H9 (cell line): Measurements from ENCODE around the gene SGO1. TPM values are rescaled to one million over a fixed set of nuclear protein-coding genes. Genes with fewer than 3 reads are reported as not detected.

ENCODE experiments used
- DNase-seq: peaks from one replicate; pipeline ENCODE4 v3.0.0-alpha.2; 2017
- H2AFZ ChIP-seq: one replicate; pipeline ENCODE4 v1.6.1; 2013; ENCODE audit warnings: mild to moderate bottlenecking, low read length, control low read depth, moderate library complexity
- H2AK5ac ChIP-seq: 2 replicates; pipeline ENCODE4 v1.6.1; 2013; ENCODE audit warnings: low read length, control low read depth, mixed read lengths; ENCODE audit not compliant: insufficient read length
- H2BK120ac ChIP-seq: one replicate; pipeline ENCODE4 v1.6.1; 2013; ENCODE audit warnings: low read depth, mild to moderate bottlenecking, low read length, control low read depth, inconsistent platforms; ENCODE audit not compliant: poor library complexity, severe bottlenecking
- H2BK12ac ChIP-seq: 2 replicates; pipeline ENCODE4 v1.6.1; 2013; ENCODE audit warnings: low read length, control low read depth, mixed read lengths, low read depth; ENCODE audit not compliant: insufficient read length
- H2BK15ac ChIP-seq: 2 replicates; pipeline ENCODE4 v1.6.1; 2013; ENCODE audit warnings: low read depth, low read length, control low read depth
- H2BK20ac ChIP-seq: one replicate; pipeline ENCODE4 v1.6.1; 2013; ENCODE audit warnings: low read depth, mild to moderate bottlenecking, low read length, control low read depth, inconsistent platforms; ENCODE audit not compliant: poor library complexity, severe bottlenecking
- H2BK5ac ChIP-seq: 2 replicates; pipeline ENCODE4 v1.6.1; 2013; ENCODE audit warnings: low read length, control low read depth, mixed read lengths; ENCODE audit not compliant: insufficient read length
- H3K14ac ChIP-seq: 2 replicates; pipeline ENCODE4 v1.6.1; 2013; ENCODE audit warnings: low read length, control low read depth; ENCODE audit not compliant: insufficient read depth
- H3K18ac ChIP-seq: 2 replicates; pipeline ENCODE4 v1.6.1; 2013; ENCODE audit warnings: low read depth, mild to moderate bottlenecking, mixed read lengths, low read length, control low read depth; ENCODE audit not compliant: insufficient read length
- H3K23ac ChIP-seq: 2 replicates; pipeline ENCODE4 v1.6.1; 2013; ENCODE audit warnings: low read length, control low read depth, mixed read lengths, low read depth; ENCODE audit not compliant: insufficient read length
- H3K23me2 ChIP-seq: 2 replicates; pipeline ENCODE4 v1.6.1; 2013; ENCODE audit warnings: low read depth, mild to moderate bottlenecking, mixed read lengths, low read length, control low read depth; ENCODE audit not compliant: insufficient read length, poor library complexity, severe bottlenecking
- H3K27ac ChIP-seq: 2 replicates; pipeline ENCODE4 v1.5.1; 2013; ENCODE audit warnings: low read length, control low read depth, mixed read lengths, low read depth; ENCODE audit not compliant: insufficient read length
- H3K27me3 ChIP-seq: 2 replicates; pipeline ENCODE4 v1.6.1; 2013; ENCODE audit warnings: low read length, control low read depth, inconsistent platforms; ENCODE audit not compliant: insufficient read depth
- H3K4ac ChIP-seq: 2 replicates; pipeline ENCODE4 v1.6.1; 2013; ENCODE audit warnings: low read depth, mild to moderate bottlenecking, control low read depth, inconsistent platforms, low read length, moderate library complexity
- H3K4me1 ChIP-seq: 2 replicates; pipeline ENCODE4 v1.6.1; 2013; ENCODE audit warnings: low read length, control low read depth, inconsistent platforms; ENCODE audit not compliant: insufficient read depth
- H3K4me2 ChIP-seq: 2 replicates; pipeline ENCODE4 v1.6.1; 2013; ENCODE audit warnings: low read length, control low read depth, mixed read lengths; ENCODE audit not compliant: insufficient read length, insufficient read depth
- H3K56ac ChIP-seq: 2 replicates; pipeline ENCODE4 v1.6.1; 2013; ENCODE audit warnings: low read depth, mild to moderate bottlenecking, mixed read lengths, low read length, control low read depth; ENCODE audit not compliant: insufficient read length
- H3K79me1 ChIP-seq: 2 replicates; pipeline ENCODE4 v1.6.1; 2013; ENCODE audit warnings: low read depth, mild to moderate bottlenecking, moderate library complexity, low read length, control low read depth, inconsistent platforms; ENCODE audit not compliant: insufficient read depth, poor library complexity, severe bottlenecking
- H3K79me2 ChIP-seq: 2 replicates; pipeline ENCODE4 v1.6.1; 2013; ENCODE audit warnings: low read length, control low read depth, inconsistent platforms; ENCODE audit not compliant: insufficient read depth
- H3K9ac ChIP-seq: 2 replicates; pipeline ENCODE4 v1.6.1; 2013; ENCODE audit warnings: low read length, control low read depth, mixed read lengths; ENCODE audit not compliant: insufficient read length; ENCODE audit errors: extremely low read depth
- H3K9me3 ChIP-seq: one replicate; pipeline ENCODE4 v1.6.1; 2013; ENCODE audit warnings: low read depth, low read length, inconsistent platforms; ENCODE audit not compliant: control insufficient read depth
- H3T11ph ChIP-seq: one replicate; pipeline ENCODE4 v1.6.1; 2013; ENCODE audit warnings: mild to moderate bottlenecking, low read length, control low read depth, inconsistent platforms
- H4K20me1 ChIP-seq: one replicate; pipeline ENCODE4 v1.6.1; 2013; ENCODE audit not compliant: control insufficient read depth, insufficient read length, insufficient read depth
- H4K5ac ChIP-seq: 2 replicates; pipeline ENCODE4 v1.6.1; 2013; ENCODE audit warnings: low read depth, mild to moderate bottlenecking, mixed read lengths, low read length, control low read depth; ENCODE audit not compliant: insufficient read length
- H4K8ac ChIP-seq: replicated peaks from 2 replicates; pipeline ENCODE4 v1.6.1; 2013; ENCODE audit warnings: low read length, control low read depth, mixed read lengths, low read depth; ENCODE audit not compliant: insufficient read length
- H4K91ac ChIP-seq: 2 replicates; pipeline ENCODE4 v1.6.1; 2013; ENCODE audit warnings: low read depth, mild to moderate bottlenecking, moderate library complexity, mixed read lengths, low read length, control low read depth; ENCODE audit not compliant: insufficient read length
- H3K27ac Mint-ChIP-seq, 3 experiments: 2 replicates in 2 of 3; 3 replicates in 1 of 3; pipeline ENCODE4 v1.8.0; 2020 to 2021; ENCODE audit warnings: mixed read lengths in 3 of 3, mild to moderate bottlenecking in 1 of 3, moderate library complexity in 1 of 3
- H3K27me3 Mint-ChIP-seq: 2 replicates; pipeline ENCODE4 v1.8.0; 2021; ENCODE audit warnings: low read depth, mild to moderate bottlenecking, moderate library complexity, mixed read lengths
- H3K36me3 Mint-ChIP-seq, 3 experiments: 2 replicates in 2 of 3; 3 replicates in 1 of 3; pipeline ENCODE4 v1.8.0; 2020 to 2021; ENCODE audit warnings: low read depth in 3 of 3, mixed read lengths in 3 of 3; ENCODE audit not compliant: insufficient read depth in 1 of 3
- H3K4me1 Mint-ChIP-seq, 2 experiments: 2 replicates each; pipeline ENCODE4 v1.8.0; 2020; ENCODE audit warnings: mixed read lengths in 2 of 2
- H3K4me3 Mint-ChIP-seq, 2 experiments: 2 replicates in 1 of 2; 3 replicates in 1 of 2; pipeline ENCODE4 v1.8.0; 2020 to 2021; ENCODE audit warnings: mild to moderate bottlenecking in 2 of 2, mixed read lengths in 2 of 2, moderate library complexity in 1 of 2
- H3K9me3 Mint-ChIP-seq, 2 experiments: 2 replicates in 1 of 2; 3 replicates in 1 of 2; pipeline ENCODE4 v1.8.0; 2020; ENCODE audit warnings: mild to moderate bottlenecking in 2 of 2, mixed read lengths in 2 of 2, moderate library complexity in 1 of 2
- WGBS: extraction: QIAGEN DNeasy Blood & Tissue Kit; methylation state at CpG from one replicate; pipeline ENCODE4 v1.1.7; 2013; ENCODE audit warnings: missing lambda C conversion rate, low lambda C conversion rate, mixed read lengths; ENCODE audit not compliant: insufficient read length; ENCODE audit errors: extremely low coverage; 5-methylcytosine and 5-hydroxymethylcytosine counted together
- total RNA-seq: library from RNA; stranded (reverse); gene quantifications from 2 replicates; pipeline ENCODE4 v1.2.1, GENCODE V29; 2021
- TF ChIP-seq, protein P1 (sequence below): fragments of 200-600 bp; sonication (generic); conservative IDR thresholded peaks from 3 replicates; pipeline ENCODE4 v1.8.0; 2021; ENCODE audit warnings: antibody characterized with exemption, mild to moderate bottlenecking

SGO1 gene
- total RNA-seq, 1 experiment from 2014 or later, result 30.7 TPM

GRCh38 chr3:20140881-20141280 is 45.1 kb downstream of the SGO1 start:
- Histone ChIP-seq H3K79me2 (no peaks in the 10 kb centered on the region), H4K20me1 (no peaks in the 10 kb centered on the region), H3K9ac (no peak overlapping the region), H3K56ac (no peak overlapping the region), H4K8ac (no peak overlapping the region), H2AK5ac (no peak overlapping the region), H2AFZ (no peak overlapping the region), H3K4me2 (no peak overlapping the region), H3K4ac (no peak overlapping the region), H2BK15ac (no peak overlapping the region), H3K27ac (no peak overlapping the region), H3K27me3 (no peaks in the 10 kb centered on the region), H3K23me2 (no peaks in the 10 kb centered on the region), H3K14ac (no peak overlapping the region), H3K23ac (no peak overlapping the region), H2BK5ac (no peak overlapping the region), H3T11ph (no peak overlapping the region), H3K9me3 (no peaks in the 10 kb centered on the region), H4K5ac (no peak overlapping the region), H4K91ac (no peak overlapping the region), H3K79me1 (no peaks in the 10 kb centered on the region), H2BK20ac (no peak overlapping the region), H2BK12ac (no peak overlapping the region), H3K4me1 (0 out of 2 replicates have a peak, but pooled peaks cover 2% of the 10 kb centered on the region), H3K18ac (no peak overlapping the region), H2BK120ac (no peak overlapping the region)
- Mint-ChIP-seq H3K4me1 (peaks cover 14 to 26% of the 10 kb centered on the region in 2 experiments), H3K27ac (no peak overlapping the region; a peak in 1 of 7 replicates), H3K27me3 (no peaks in the 10 kb centered on the region), H3K9me3 (no peaks in the 10 kb centered on the region; a peak in 1 of 5 replicates), H3K4me3 (no peak overlapping the region), H3K36me3 (peaks cover 0 to 8% (median 2%) of the 10 kb centered on the region in 3 experiments; a peak in 2 of 7 replicates)
- no peak for DNase-seq
- WGBS, result no CpG with 5 or more reads among the region's 2 CpGs
- TF ChIP-seq, protein P1, sequence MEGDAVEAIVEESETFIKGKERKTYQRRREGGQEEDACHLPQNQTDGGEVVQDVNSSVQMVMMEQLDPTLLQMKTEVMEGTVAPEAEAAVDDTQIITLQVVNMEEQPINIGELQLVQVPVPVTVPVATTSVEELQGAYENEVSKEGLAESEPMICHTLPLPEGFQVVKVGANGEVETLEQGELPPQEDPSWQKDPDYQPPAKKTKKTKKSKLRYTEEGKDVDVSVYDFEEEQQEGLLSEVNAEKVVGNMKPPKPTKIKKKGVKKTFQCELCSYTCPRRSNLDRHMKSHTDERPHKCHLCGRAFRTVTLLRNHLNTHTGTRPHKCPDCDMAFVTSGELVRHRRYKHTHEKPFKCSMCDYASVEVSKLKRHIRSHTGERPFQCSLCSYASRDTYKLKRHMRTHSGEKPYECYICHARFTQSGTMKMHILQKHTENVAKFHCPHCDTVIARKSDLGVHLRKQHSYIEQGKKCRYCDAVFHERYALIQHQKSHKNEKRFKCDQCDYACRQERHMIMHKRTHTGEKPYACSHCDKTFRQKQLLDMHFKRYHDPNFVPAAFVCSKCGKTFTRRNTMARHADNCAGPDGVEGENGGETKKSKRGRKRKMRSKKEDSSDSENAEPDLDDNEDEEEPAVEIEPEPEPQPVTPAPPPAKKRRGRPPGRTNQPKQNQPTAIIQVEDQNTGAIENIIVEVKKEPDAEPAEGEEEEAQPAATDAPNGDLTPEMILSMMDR, result no peak
